ENCODE data around the gene SEC22B.
"Not testable (repeated sequence)": the region's sequence is repeated elsewhere in the genome, so short reads cannot be mapped to it uniquely, and the experiment has no call there.

Gene SEC22B

DNA sequence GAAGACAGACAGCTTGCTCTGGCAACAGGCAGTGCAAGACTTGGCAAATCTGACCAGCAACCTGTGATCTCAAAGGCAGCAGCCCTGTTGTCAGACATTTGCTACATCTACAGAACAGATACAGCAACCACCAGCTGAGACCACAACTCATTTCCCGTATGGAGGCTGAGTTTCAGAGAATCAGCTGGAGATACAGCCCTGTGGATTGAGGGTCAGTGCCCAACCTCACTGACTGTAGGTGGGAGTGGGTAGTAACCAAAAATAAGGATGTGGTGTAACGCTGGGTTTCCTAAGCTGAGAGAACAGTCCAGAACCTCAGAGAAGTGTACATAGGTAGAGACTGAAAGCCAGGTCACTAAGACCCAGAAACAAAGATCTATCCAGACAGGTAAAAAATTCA lies 71.0 kb downstream of the SEC22B start:
- not testable (repeated sequence) for H3K4me1 Mint-ChIP-seq, H3K9me3 Mint-ChIP-seq, H3K27ac Mint-ChIP-seq, H3K36me3 Mint-ChIP-seq, H3K4me3 Mint-ChIP-seq, H3K27me3 Mint-ChIP-seq

DNA sequence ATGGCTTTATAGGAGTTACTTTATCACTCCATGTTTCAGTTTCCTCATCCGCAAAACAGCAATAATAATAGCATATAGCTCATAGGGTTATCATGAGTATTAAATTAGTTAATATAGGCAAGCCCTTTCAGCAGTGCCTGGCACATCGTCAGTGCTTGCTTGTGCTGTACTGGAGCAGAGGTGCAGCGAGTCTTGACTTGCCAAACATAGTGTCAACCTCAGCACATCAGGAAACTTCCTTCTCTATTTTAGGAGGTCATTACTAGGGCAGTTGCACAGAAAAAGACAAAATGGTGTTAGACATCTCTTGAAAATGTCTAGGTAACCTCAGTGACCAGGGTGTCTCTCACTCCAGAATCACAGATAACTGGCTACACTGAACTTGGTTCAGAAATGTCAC lies 72.6 kb downstream of the SEC22B start:
- not testable (repeated sequence) for H3K27ac Mint-ChIP-seq, H3K36me3 Mint-ChIP-seq, H3K4me3 Mint-ChIP-seq, H3K27me3 Mint-ChIP-seq, H3K4me1 Mint-ChIP-seq, H3K9me3 Mint-ChIP-seq

DNA sequence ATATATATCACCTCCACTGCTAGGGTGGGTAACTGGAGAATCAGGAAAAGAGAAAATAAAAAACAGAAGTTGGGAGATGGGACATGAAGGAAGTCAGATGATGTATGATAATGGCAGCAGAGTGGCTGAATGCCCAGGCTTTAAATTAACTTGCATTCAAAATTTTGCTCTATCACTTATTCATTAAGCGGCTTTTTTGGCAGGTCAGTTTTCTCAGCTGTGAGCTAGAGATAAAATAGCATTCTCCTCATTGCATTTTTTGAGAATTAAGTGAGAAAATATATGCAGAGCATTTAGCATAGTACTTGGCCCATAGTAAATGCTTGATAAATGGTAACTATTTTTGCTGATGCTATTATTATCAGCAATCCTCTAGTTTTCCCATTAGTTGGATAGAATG lies 74.7 kb downstream of the SEC22B start:
- H3K9me3 Mint-ChIP-seq, H3K4me3 Mint-ChIP-seq, H3K4me1 Mint-ChIP-seq, H3K36me3 Mint-ChIP-seq, H3K27ac Mint-ChIP-seq, H3K27me3 Mint-ChIP-seq: not testable (repeated sequence)
